OCI-LY1 (cell line): ENCODE data around the gene FKBP9.

Experiments used
- EZH2 ChIP-seq: fragments of 200-600 bp; sonication (generic), shearing (Covaris generic); IDR thresholded peaks from 2 replicates; pipeline ENCODE4 v1.8.0; 2017; ENCODE audit warnings: borderline replicate concordance, mixed run types, mild to moderate bottlenecking, antibody characterized with exemption, low read length, moderate library complexity, mixed read lengths
- TF ChIP-seq, protein P1 (sequence below): fragments of 200-600 bp; sonication (generic), shearing (Covaris generic); IDR thresholded peaks from 2 replicates; pipeline ENCODE4 v1.5.1; 2017; ENCODE audit warnings: mild to moderate bottlenecking, antibody characterized with exemption, low read length, moderate library complexity, mixed read lengths

DNA sequence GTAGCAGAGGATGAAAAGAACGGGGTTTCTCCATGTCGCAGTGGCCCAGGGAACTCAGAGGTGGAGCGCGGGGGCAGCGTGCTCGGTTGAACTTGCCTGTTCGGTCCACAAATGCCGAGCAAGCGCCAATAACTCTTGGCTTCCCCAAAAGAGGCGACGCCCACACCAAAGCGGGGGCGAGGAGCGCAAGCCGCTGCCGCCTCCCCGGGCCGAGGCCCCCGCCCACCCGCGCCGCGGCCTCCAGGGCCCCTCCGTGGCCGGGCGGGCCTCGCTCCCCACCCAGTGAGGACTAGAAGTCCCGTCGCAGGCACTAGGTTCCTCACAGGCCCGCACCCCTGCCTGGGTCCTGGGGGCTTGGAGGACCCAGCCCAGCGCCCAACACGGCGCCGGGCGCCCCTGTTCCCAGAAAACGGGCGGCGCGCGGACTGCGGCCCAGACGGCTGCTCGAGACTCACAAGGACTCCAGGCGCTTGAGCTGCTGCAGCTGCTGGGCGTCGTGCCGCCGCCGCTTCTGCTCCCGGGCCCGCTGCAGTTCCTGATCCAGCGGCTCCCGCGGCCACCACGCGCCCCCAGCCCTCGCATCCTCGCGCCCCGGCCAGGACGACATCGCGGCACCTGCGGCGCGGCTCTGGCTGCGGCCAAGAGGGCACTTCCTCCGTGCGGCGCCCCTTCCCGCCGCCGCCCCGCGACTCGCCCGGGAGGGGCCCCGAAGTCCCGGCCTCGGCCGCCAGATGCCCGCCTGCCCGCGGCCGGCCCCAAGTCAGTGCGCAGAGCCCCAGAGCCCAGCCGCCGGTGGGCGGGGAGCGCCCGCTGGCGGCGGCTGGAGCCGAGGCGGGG, 14.6 kb upstream of the FKBP9 start:
- TF ChIP-seq, protein P1, sequence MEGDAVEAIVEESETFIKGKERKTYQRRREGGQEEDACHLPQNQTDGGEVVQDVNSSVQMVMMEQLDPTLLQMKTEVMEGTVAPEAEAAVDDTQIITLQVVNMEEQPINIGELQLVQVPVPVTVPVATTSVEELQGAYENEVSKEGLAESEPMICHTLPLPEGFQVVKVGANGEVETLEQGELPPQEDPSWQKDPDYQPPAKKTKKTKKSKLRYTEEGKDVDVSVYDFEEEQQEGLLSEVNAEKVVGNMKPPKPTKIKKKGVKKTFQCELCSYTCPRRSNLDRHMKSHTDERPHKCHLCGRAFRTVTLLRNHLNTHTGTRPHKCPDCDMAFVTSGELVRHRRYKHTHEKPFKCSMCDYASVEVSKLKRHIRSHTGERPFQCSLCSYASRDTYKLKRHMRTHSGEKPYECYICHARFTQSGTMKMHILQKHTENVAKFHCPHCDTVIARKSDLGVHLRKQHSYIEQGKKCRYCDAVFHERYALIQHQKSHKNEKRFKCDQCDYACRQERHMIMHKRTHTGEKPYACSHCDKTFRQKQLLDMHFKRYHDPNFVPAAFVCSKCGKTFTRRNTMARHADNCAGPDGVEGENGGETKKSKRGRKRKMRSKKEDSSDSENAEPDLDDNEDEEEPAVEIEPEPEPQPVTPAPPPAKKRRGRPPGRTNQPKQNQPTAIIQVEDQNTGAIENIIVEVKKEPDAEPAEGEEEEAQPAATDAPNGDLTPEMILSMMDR = no peak
- TF ChIP-seq EZH2 = no peak
